ENCODE measurements around the gene AHRR. TPM values are rescaled to one million over a fixed set of nuclear protein-coding genes. Genes with fewer than 3 reads are reported as not detected.
"Not testable (repeated sequence)": the region's sequence is repeated elsewhere in the genome, so short reads cannot be mapped to it uniquely, and the experiment has no call there.

AHRR gene
- total RNA-seq, 2 experiments from 2014 or later: 2.2 to 3.4 TPM

GRCh38 chr5:383621-384020, 62.1 kb downstream of the AHRR start:
- no TSS peak for BruUV-seq (replicated peaks)
- no peaks in the 10 kb centered on the region for H4K20me1 ChIP-seq (ENCODE audit: insufficient read depth, low read length)
- intact Hi-C loops (cut with micrococcal nuclease; ENCODE audit: unreplicated experiment): no loop called here
- DNase-seq (ENCODE audit: low spot score): no peak
- H3K79me2 ChIP-seq (ENCODE audit: insufficient read depth, low read depth, low read length): no peaks in the 10 kb centered on the region
- no peaks in the 10 kb centered on the region; the same call in 1 of the 2 replicates for H3K9me3 ChIP-seq (ENCODE audit: low read length)
- no peaks in the 10 kb centered on the region for H3K4me1 ChIP-seq (ENCODE audit: insufficient read depth, low read length, poor library complexity, severe bottlenecking)
- H3K4me3 ChIP-seq (ENCODE audit: low read depth, low read length, poor library complexity, severe bottlenecking): no peak overlapping the region
- CTCF ChIA-PET (ENCODE audit: unreplicated experiment): no interaction called here
- POLR2A ChIA-PET: no interaction called here
- no peak overlapping the region for H3K4me2 ChIP-seq (ENCODE audit: low read length)
- H3K36me3 ChIP-seq (ENCODE audit: insufficient read depth, low read length): no peaks in the 10 kb centered on the region
- TF ChIP-seq EZH2phosphoT487 (IDR thresholded peaks at IDR 0.05; ENCODE audit: borderline replicate concordance, low read depth, low read length) (no peak), CTCF (conservative IDR thresholded peaks at IDR 0.05; ENCODE audit: low read length) (no peak)
- H3K27ac ChIP-seq (ENCODE audit: low read depth, low read length, poor library complexity, severe bottlenecking): no peak overlapping the region
- no peaks in the 10 kb centered on the region for H3K9me2 ChIP-seq (ENCODE audit: insufficient read depth, low read length)
- no peak overlapping the region for H2AFZ ChIP-seq (ENCODE audit: low read length)

- CTCF ChIA-PET (ENCODE audit: unreplicated experiment): not testable (repeated sequence)
Observed at GRCh38 chr5:384576-384975, 63.1 kb downstream of the AHRR start.

GRCh38 chr5:385321-385720, 63.8 kb downstream of the AHRR start:
- POLR2A ChIA-PET: no interaction called here

More at GRCh38 chr5:384576-384975, 63.1 kb downstream of the AHRR start:
- DNase-seq (ENCODE audit: low spot score); H4K20me1 ChIP-seq (ENCODE audit: insufficient read depth, low read length); H3K36me3 ChIP-seq (ENCODE audit: insufficient read depth, low read length); H3K79me2 ChIP-seq (ENCODE audit: insufficient read depth, low read depth, low read length); BruUV-seq (replicated peaks); intact Hi-C loops (cut with micrococcal nuclease; ENCODE audit: unreplicated experiment); H3K9me2 ChIP-seq (ENCODE audit: insufficient read depth, low read length); H3K4me2 ChIP-seq (ENCODE audit: low read length); H3K9me3 ChIP-seq (ENCODE audit: low read length); H3K4me3 ChIP-seq (ENCODE audit: low read depth, low read length, poor library complexity, severe bottlenecking); H2AFZ ChIP-seq (ENCODE audit: low read length); H3K27ac ChIP-seq (ENCODE audit: low read depth, low read length, poor library complexity, severe bottlenecking); H3K4me1 ChIP-seq (ENCODE audit: insufficient read depth, low read length, poor library complexity, severe bottlenecking): not testable (repeated sequence)
- POLR2A ChIA-PET: interaction anchor here (0.6 kb wide), 1 partner anchor 19 kb away, joined by 5 read pairs; no protein-coding TSS in a partner anchor

More at GRCh38 chr5:385321-385720, 63.8 kb downstream of the AHRR start:
- H3K4me3 ChIP-seq (ENCODE audit: low read depth, low read length, poor library complexity, severe bottlenecking): no peak overlapping the region
- H3K36me3 ChIP-seq (ENCODE audit: insufficient read depth, low read length): no peaks in the 10 kb centered on the region
- H3K4me2 ChIP-seq (ENCODE audit: low read length): no peak overlapping the region
- H3K9me3 ChIP-seq (ENCODE audit: low read length): no peaks in the 10 kb centered on the region; the same call in 1 of the 2 replicates
- DNase-seq (ENCODE audit: low spot score): no peak
- no TSS peak for BruUV-seq (replicated peaks)
- CTCF ChIA-PET (ENCODE audit: unreplicated experiment): no interaction called here
- TF ChIP-seq CTCF (conservative IDR thresholded peaks at IDR 0.05; ENCODE audit: low read length) (no peak), EZH2phosphoT487 (IDR thresholded peaks at IDR 0.05; ENCODE audit: borderline replicate concordance, low read depth, low read length) (no peak)
- H4K20me1 ChIP-seq (ENCODE audit: insufficient read depth, low read length): no peaks in the 10 kb centered on the region
- H3K4me1 ChIP-seq (ENCODE audit: insufficient read depth, low read length, poor library complexity, severe bottlenecking): no peaks in the 10 kb centered on the region
- no peak overlapping the region for H2AFZ ChIP-seq (ENCODE audit: low read length)
- H3K27ac ChIP-seq (ENCODE audit: low read depth, low read length, poor library complexity, severe bottlenecking): no peak overlapping the region
- intact Hi-C loops (cut with micrococcal nuclease; ENCODE audit: unreplicated experiment): no loop called here
- no peaks in the 10 kb centered on the region for H3K79me2 ChIP-seq (ENCODE audit: insufficient read depth, low read depth, low read length)
- H3K9me2 ChIP-seq (ENCODE audit: insufficient read depth, low read length): no peaks in the 10 kb centered on the region

All from OCI-LY7 (cell line).